ENCODE results near the gene LRCH3.

The LRCH3 gene

DNA sequence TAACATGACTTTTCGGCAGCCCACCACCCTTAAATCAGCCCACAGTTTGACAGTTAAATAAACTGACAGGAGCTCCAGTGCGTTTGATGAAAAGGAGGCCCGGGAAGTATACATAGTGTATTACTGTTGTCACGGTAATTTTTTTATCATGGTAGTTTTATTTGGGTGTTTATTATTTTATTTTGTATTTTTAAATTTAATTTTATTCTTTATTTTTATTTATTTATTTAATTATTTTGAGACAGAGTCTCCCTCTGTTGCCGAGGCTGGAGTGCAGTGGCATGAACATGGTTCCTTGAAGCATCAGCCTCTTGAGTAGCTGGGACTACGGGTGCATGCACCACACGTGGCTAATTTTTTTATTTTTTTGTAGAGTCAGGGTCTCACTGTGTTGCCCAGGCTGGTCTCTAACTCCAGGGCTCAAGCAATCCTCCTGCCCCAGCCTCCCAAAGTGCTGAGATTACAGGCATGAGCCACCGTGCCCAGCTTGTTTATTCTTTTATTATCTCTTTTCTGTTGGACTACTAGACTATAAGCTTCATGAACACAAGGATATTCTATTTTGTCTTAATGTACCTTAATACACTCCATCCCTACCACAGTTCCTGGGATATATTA lies 65.3 kb downstream of the LRCH3 start:
- no peak for TF ChIP-seq EGR1 (IDR thresholded peaks at IDR 0.05)
- no peak for TF ChIP-seq FOXM1 (IDR thresholded peaks at IDR 0.05; ENCODE audit: borderline replicate concordance, low read depth)
- TF ChIP-seq, protein P1, sequence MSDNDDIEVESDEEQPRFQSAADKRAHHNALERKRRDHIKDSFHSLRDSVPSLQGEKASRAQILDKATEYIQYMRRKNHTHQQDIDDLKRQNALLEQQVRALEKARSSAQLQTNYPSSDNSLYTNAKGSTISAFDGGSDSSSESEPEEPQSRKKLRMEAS (IDR thresholded peaks at IDR 0.05) = no peak
- TF ChIP-seq, protein P2, sequence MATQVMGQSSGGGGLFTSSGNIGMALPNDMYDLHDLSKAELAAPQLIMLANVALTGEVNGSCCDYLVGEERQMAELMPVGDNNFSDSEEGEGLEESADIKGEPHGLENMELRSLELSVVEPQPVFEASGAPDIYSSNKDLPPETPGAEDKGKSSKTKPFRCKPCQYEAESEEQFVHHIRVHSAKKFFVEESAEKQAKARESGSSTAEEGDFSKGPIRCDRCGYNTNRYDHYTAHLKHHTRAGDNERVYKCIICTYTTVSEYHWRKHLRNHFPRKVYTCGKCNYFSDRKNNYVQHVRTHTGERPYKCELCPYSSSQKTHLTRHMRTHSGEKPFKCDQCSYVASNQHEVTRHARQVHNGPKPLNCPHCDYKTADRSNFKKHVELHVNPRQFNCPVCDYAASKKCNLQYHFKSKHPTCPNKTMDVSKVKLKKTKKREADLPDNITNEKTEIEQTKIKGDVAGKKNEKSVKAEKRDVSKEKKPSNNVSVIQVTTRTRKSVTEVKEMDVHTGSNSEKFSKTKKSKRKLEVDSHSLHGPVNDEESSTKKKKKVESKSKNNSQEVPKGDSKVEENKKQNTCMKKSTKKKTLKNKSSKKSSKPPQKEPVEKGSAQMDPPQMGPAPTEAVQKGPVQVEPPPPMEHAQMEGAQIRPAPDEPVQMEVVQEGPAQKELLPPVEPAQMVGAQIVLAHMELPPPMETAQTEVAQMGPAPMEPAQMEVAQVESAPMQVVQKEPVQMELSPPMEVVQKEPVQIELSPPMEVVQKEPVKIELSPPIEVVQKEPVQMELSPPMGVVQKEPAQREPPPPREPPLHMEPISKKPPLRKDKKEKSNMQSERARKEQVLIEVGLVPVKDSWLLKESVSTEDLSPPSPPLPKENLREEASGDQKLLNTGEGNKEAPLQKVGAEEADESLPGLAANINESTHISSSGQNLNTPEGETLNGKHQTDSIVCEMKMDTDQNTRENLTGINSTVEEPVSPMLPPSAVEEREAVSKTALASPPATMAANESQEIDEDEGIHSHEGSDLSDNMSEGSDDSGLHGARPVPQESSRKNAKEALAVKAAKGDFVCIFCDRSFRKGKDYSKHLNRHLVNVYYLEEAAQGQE (IDR thresholded peaks at IDR 0.05; ENCODE audit: low read depth) = no peak
- no peak for TF ChIP-seq CREB1 (IDR thresholded peaks at IDR 0.05; ENCODE audit: low read depth)
- no peak for TF ChIP-seq CEBPB (IDR thresholded peaks at IDR 0.05)
- TF ChIP-seq YY1 (IDR thresholded peaks at IDR 0.05; ENCODE audit: low read depth) = no peak
- no peak for TF ChIP-seq TAF1 (IDR thresholded peaks at IDR 0.05; ENCODE audit: low read depth)
- no peak for TF ChIP-seq TEAD4 (IDR thresholded peaks at IDR 0.05)
- no peak for TF ChIP-seq EP300 (IDR thresholded peaks at IDR 0.05; ENCODE audit: borderline replicate concordance)

DNA sequence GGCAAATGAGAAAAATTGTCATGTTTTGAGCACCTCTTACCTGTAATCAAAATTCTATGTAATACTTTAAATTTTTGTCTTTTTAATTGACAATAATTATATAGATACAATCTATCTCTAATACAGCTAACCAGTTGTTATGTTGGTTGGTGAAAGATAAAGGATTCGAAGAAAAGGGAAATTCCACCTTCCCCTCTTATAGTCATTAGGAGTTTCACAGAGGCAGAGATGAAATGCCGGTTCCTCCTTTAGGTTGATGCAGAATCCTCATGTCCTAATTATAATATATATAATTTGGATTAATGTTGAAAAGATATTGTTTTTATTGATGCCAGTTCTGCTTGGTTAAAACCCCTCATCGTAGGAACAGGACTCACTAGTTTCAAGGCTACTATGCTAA lies 67.1 kb downstream of the LRCH3 start:
- no peak for TF ChIP-seq TEAD4 (IDR thresholded peaks at IDR 0.05)

DNA sequence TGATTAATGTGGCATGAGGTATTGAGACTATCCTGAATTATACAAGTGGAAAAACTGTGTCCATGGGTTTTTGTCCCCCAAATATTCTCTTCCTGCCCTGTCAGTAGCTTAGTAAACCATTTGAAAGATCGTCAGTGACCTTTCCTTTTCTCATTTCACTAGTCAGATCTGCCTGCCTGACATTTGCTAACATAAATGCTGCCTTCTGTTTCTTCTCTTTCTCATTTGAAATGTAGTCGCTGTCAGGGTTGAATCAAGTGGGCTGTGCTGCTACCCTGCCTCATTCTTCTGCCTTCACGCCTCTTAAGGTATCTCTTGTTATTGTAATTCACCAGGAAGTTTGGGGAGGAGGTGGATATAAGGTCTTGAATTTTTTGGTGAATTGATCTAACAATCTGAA lies 67.5 kb downstream of the LRCH3 start:
- TF ChIP-seq EGR1 (IDR thresholded peaks at IDR 0.05) (no peak), CREB1 (IDR thresholded peaks at IDR 0.05; ENCODE audit: low read depth) (no peak), EP300 (IDR thresholded peaks at IDR 0.05; ENCODE audit: borderline replicate concordance) (no peak)
- TF ChIP-seq, protein P3, sequence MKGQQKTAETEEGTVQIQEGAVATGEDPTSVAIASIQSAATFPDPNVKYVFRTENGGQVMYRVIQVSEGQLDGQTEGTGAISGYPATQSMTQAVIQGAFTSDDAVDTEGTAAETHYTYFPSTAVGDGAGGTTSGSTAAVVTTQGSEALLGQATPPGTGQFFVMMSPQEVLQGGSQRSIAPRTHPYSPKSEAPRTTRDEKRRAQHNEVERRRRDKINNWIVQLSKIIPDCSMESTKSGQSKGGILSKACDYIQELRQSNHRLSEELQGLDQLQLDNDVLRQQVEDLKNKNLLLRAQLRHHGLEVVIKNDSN (IDR thresholded peaks at IDR 0.05) = no peak

DNA sequence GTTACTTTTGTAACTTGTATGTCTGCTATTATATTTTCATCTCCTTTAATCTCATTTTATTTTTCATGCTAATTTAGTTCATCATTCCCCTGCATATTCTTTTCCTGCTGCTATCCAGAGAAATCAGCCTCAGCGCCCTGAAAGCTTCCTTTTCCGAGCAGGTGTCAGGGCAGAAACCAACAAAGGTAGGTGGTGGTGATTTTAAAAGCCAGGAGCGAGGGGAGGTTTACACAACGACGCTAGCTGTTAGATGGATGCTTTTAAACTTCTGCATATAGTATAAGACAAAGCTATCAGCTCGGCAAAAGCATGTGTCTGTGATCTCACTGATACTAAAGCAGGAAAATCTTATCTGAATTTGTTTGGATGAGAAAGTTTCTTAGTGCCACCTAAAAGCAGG lies 75.0 kb downstream of the LRCH3 start:
- TF ChIP-seq, protein P1 (IDR thresholded peaks at IDR 0.05) = no peak
- TF ChIP-seq EGR1 (IDR thresholded peaks at IDR 0.05) (no peak), EP300 (IDR thresholded peaks at IDR 0.05; ENCODE audit: borderline replicate concordance) (no peak), TEAD4 (IDR thresholded peaks at IDR 0.05) (no peak), CREB1 (IDR thresholded peaks at IDR 0.05; ENCODE audit: low read depth) (no peak), RAD21 (IDR thresholded peaks at IDR 0.05; ENCODE audit: low read depth) (no peak), FOXM1 (IDR thresholded peaks at IDR 0.05; ENCODE audit: borderline replicate concordance, low read depth) (no peak), CEBPB (IDR thresholded peaks at IDR 0.05) (no peak)
- TF ChIP-seq, protein P3 (IDR thresholded peaks at IDR 0.05) = no peak

DNA sequence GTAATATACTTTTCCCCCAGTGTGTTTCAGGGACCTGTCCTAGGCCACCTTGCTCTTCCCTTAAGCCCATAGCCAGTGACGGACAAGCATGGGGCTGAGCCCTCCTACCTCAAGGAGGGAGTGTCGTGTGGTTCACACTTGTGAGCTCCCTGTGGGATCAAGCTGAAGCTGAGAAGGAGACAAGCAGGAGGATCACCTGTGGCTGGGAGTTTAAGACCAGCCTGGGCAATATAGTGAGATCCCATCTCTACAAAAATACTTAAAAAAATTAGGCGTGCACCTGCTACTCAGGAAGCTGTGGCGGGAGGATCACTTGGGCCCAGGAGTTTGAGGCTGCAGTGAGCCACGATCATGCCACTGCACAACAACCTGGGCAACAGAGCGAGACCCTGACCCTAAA lies 82.3 kb downstream of the LRCH3 start:
- TF ChIP-seq, protein P2 (IDR thresholded peaks at IDR 0.05; ENCODE audit: low read depth) = no peak

DNA sequence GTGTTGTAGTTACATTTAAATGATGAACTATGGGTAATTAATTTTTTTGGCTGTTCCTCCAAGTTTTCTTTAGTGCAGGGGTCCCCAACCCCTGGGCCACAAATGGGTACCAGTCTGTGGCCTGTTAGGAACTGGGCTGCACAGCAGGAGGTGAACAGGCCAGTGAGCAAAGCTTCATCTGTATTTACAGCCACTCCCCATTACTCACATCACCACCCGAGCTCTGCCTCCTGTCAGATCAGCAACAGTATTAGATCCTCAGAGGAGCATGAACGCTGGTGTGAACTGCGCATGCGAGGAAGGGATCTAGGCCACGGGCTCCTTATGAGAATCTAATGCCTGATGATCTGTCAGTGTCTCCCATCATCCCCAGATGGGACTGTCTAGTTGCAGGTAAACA lies 83.0 kb downstream of the LRCH3 start:
- TF ChIP-seq RAD21 (IDR thresholded peaks at IDR 0.05; ENCODE audit: low read depth) (no peak), CREB1 (IDR thresholded peaks at IDR 0.05; ENCODE audit: low read depth) (no peak), TEAD4 (IDR thresholded peaks at IDR 0.05) (no peak), NFIC (IDR thresholded peaks at IDR 0.05) (no peak), TAF1 (IDR thresholded peaks at IDR 0.05; ENCODE audit: low read depth) (no peak), EGR1 (IDR thresholded peaks at IDR 0.05) (no peak), CEBPB (IDR thresholded peaks at IDR 0.05) (no peak), YY1 (IDR thresholded peaks at IDR 0.05; ENCODE audit: low read depth) (no peak), FOXM1 (IDR thresholded peaks at IDR 0.05; ENCODE audit: borderline replicate concordance, low read depth) (no peak), EP300 (IDR thresholded peaks at IDR 0.05; ENCODE audit: borderline replicate concordance) (no peak), ZBTB7A (IDR thresholded peaks at IDR 0.05; ENCODE audit: low read depth) (no peak), TCF12 (IDR thresholded peaks at IDR 0.05; ENCODE audit: low read depth) (no peak)
- TF ChIP-seq, protein P1 (IDR thresholded peaks at IDR 0.05) = no peak

DNA sequence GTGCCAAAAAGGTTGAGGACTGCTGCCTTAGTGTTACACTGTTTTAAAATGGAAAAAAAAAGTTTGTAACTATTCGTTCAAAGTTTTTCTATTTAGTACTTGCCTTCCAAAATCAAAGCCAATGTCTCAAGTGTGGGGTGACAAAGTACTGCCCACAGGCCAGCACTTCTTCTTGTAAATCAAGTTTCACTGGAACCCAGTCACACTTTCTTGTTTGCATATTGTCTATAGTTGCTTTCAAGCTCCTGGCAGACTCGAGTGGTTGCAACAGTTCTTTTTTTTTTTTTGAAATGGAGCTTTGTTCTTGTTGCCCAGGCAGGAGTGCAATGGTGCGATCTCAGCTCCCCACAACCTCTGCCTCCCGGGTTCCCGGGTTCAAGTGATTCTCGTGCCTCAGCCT lies 83.6 kb downstream of the LRCH3 start:
- TF ChIP-seq CREB1 (IDR thresholded peaks at IDR 0.05; ENCODE audit: low read depth) (no peak), TAF1 (IDR thresholded peaks at IDR 0.05; ENCODE audit: low read depth) (no peak), EGR1 (IDR thresholded peaks at IDR 0.05) (no peak), ZBTB7A (IDR thresholded peaks at IDR 0.05; ENCODE audit: low read depth) (no peak), FOXM1 (IDR thresholded peaks at IDR 0.05; ENCODE audit: borderline replicate concordance, low read depth) (no peak), CEBPB (IDR thresholded peaks at IDR 0.05) (no peak)
- TF ChIP-seq, protein P1 (IDR thresholded peaks at IDR 0.05) = no peak
- TF ChIP-seq, protein P3 (IDR thresholded peaks at IDR 0.05) = no peak
- TF ChIP-seq, protein P2 (IDR thresholded peaks at IDR 0.05; ENCODE audit: low read depth) = no peak
